ENCODE results near the gene NBAS.

Gene NBAS

GRCh38 chr2:15184491-15184890, 376.6 kb downstream of the NBAS start:
- H3K4me3 ChIP-seq = no peak overlapping the region
- no peaks in the 10 kb centered on the region for H3K9me3 ChIP-seq
- peaks cover 17 to 38% (median 20%) of the 10 kb centered on the region in 3 donors for H3K36me3 ChIP-seq
- TF ChIP-seq CTCF (IDR thresholded peaks at IDR 0.05) = no peak
- no peaks in the 10 kb centered on the region for H3K4me1 ChIP-seq
- no peak for DNase-seq
- intact Hi-C loops (cut with DNase I; ENCODE audit: low total_unique reads) = no loop called here
- no peaks in the 10 kb centered on the region for H3K27me3 ChIP-seq
- no peak overlapping the region for H3K27ac ChIP-seq

- H3K27me3 ChIP-seq = no peaks in the 10 kb centered on the region
- H3K4me3 ChIP-seq = no peak overlapping the region
- intact Hi-C loops (cut with DNase I; ENCODE audit: low total_unique reads) = no loop called here
- no peak for TF ChIP-seq CTCF (IDR thresholded peaks at IDR 0.05)
- H3K4me1 ChIP-seq = no peaks in the 10 kb centered on the region
- peaks cover 13 to 41% (median 34%) of the 10 kb centered on the region in 3 donors for H3K36me3 ChIP-seq
- H3K9me3 ChIP-seq = no peaks in the 10 kb centered on the region
- DNase-seq = no peak
- H3K27ac ChIP-seq = no peak overlapping the region
These were observed 378.9 kb downstream of the NBAS start for GRCh38 chr2:15182275-15182674.

GRCh38 chr2:15181092-15181745, 379.9 kb downstream of the NBAS start:
- H3K27me3 ChIP-seq = no peaks in the 10 kb centered on the region
- intact Hi-C loops (cut with DNase I; ENCODE audit: low total_unique reads) = no loop called here
- H3K27ac ChIP-seq = no peak overlapping the region
- H3K36me3 ChIP-seq = peaks cover 23 to 43% (median 29%) of the 10 kb centered on the region in 3 donors
- DNase-seq = no peak
- H3K9me3 ChIP-seq = no peaks in the 10 kb centered on the region
- no peak overlapping the region for H3K4me3 ChIP-seq
- no peak for TF ChIP-seq CTCF (IDR thresholded peaks at IDR 0.05)
- H3K4me1 ChIP-seq = no peaks in the 10 kb centered on the region

- no peak for TF ChIP-seq CTCF (IDR thresholded peaks at IDR 0.05)
- Histone ChIP-seq H3K4me1 (no peaks in the 10 kb centered on the region), H3K4me3 (no peak overlapping the region), H3K27me3 (no peaks in the 10 kb centered on the region), H3K27ac (no peak overlapping the region), H3K36me3 (peaks cover 24 to 42% (median 27%) of the 10 kb centered on the region in 3 donors), H3K9me3 (no peaks in the 10 kb centered on the region)
- DNase-seq = no peak
- intact Hi-C loops (cut with DNase I; ENCODE audit: low total_unique reads) = no loop called here
These were observed 380.8 kb downstream of the NBAS start for GRCh38 chr2:15180379-15180778.

GRCh38 chr2:15178946-15179345, 382.2 kb downstream of the NBAS start:
- H3K27me3 ChIP-seq = no peaks in the 10 kb centered on the region
- intact Hi-C loops (cut with DNase I; ENCODE audit: low total_unique reads) = no loop called here
- no peaks in the 10 kb centered on the region for H3K9me3 ChIP-seq
- H3K36me3 ChIP-seq = peaks cover 16 to 41% (median 28%) of the 10 kb centered on the region in 3 donors
- TF ChIP-seq CTCF (IDR thresholded peaks at IDR 0.05) = no peak
- H3K4me1 ChIP-seq = no peaks in the 10 kb centered on the region
- H3K4me3 ChIP-seq = no peak overlapping the region
- DNase-seq = no peak
- no peak overlapping the region for H3K27ac ChIP-seq

Data from tibial artery (tissue), 4 donors.